Mesenchymal stem cell (in vitro differentiated cells and primary cell): Measurements from ENCODE around the gene UIMC1.

ENCODE experiments used
- DNase-seq: peaks from one replicate; pipeline ENCODE4 v3.0.0-alpha.2; 2013
- H2AFZ ChIP-seq: one replicate; pipeline ENCODE4 v1.6.1; 2013; ENCODE audit warnings: low read depth, mild to moderate bottlenecking, control low read depth, inconsistent platforms, low read length, moderate library complexity
- H2AK5ac ChIP-seq: 2 replicates; pipeline ENCODE4 v1.6.1; 2013; ENCODE audit warnings: low read length, moderate library complexity, mild to moderate bottlenecking, inconsistent platforms; ENCODE audit not compliant: severe bottlenecking
- H2BK120ac ChIP-seq: one replicate; pipeline ENCODE4 v1.6.1; 2013; ENCODE audit warnings: low read depth, mild to moderate bottlenecking, inconsistent platforms, low read length, moderate library complexity
- H2BK12ac ChIP-seq, 2 experiments: one replicate each; pipeline ENCODE4 v1.6.1; 2013; ENCODE audit warnings: inconsistent platforms in 2 of 2, low read length in 2 of 2, mild to moderate bottlenecking in 2 of 2, moderate library complexity in 2 of 2, control low read depth in 1 of 2
- H2BK15ac ChIP-seq: one replicate; pipeline ENCODE4 v1.6.1; 2013; ENCODE audit warnings: mild to moderate bottlenecking, low read depth, inconsistent platforms; ENCODE audit not compliant: poor library complexity, severe bottlenecking
- H2BK5ac ChIP-seq: 2 replicates; pipeline ENCODE4 v1.6.1; 2013; ENCODE audit warnings: low read depth, mild to moderate bottlenecking, low read length, control low read depth, inconsistent platforms; ENCODE audit not compliant: poor library complexity, severe bottlenecking
- H3K14ac ChIP-seq, 2 experiments: one replicate each; pipeline ENCODE4 v1.6.1; 2013; ENCODE audit warnings: inconsistent platforms in 2 of 2, low read length in 2 of 2, control low read depth in 1 of 2, mild to moderate bottlenecking in 1 of 2, moderate library complexity in 1 of 2
- H3K18ac ChIP-seq, 2 experiments: one replicate each; pipeline ENCODE4 v1.6.1; 2013; ENCODE audit warnings: inconsistent platforms in 2 of 2, low read length in 2 of 2, control low read depth in 1 of 2, low read depth in 1 of 2, mild to moderate bottlenecking in 1 of 2
- H3K23ac ChIP-seq, 2 experiments: one replicate each; pipeline ENCODE4 v1.6.1; 2013; ENCODE audit warnings: inconsistent platforms in 2 of 2, low read length in 2 of 2, mild to moderate bottlenecking in 2 of 2, moderate library complexity in 2 of 2, control low read depth in 1 of 2
- H3K27ac ChIP-seq: 2 replicates; pipeline ENCODE4 v1.5.1; 2013; ENCODE audit warnings: mild to moderate bottlenecking, moderate library complexity, low read length, control low read depth, inconsistent platforms; ENCODE audit not compliant: poor library complexity, severe bottlenecking
- H3K27me3 ChIP-seq, 2 experiments: 2 replicates each; pipeline versions ENCODE4 v1.6.1 to v1.7.0; 2013; ENCODE audit warnings: low read length in 2 of 2, mild to moderate bottlenecking in 2 of 2, moderate library complexity in 2 of 2, control low read depth in 1 of 2, inconsistent platforms in 1 of 2; ENCODE audit not compliant: control insufficient read depth in 1 of 2, insufficient read depth in 1 of 2
- H3K36me3 ChIP-seq, 2 experiments: 2 replicates each; pipeline versions ENCODE4 v1.6.1 to v1.7.0; 2013; ENCODE audit warnings: low read length in 2 of 2, control low read depth in 1 of 2, inconsistent platforms in 1 of 2, low read depth in 1 of 2, mild to moderate bottlenecking in 1 of 2; ENCODE audit not compliant: insufficient read depth in 2 of 2, control insufficient read depth in 1 of 2
- H3K4ac ChIP-seq, 2 experiments: one replicate each; pipeline ENCODE4 v1.6.1; 2013; ENCODE audit warnings: inconsistent platforms in 2 of 2, low read length in 2 of 2, mild to moderate bottlenecking in 2 of 2, moderate library complexity in 2 of 2, control low read depth in 1 of 2, low read depth in 1 of 2
- H3K4me1 ChIP-seq: 2 replicates; pipeline ENCODE4 v1.6.1; 2013; ENCODE audit warnings: low read depth, low read length, control low read depth; ENCODE audit not compliant: control insufficient read depth, insufficient read depth
- H3K4me2 ChIP-seq: 2 replicates; pipeline ENCODE4 v1.6.1; 2013; ENCODE audit warnings: low read length, mild to moderate bottlenecking, inconsistent platforms; ENCODE audit not compliant: poor library complexity, severe bottlenecking
- H3K4me3 ChIP-seq, 2 experiments: 2 replicates each; pipeline versions ENCODE4 v1.5.1 to v1.7.0; 2013; ENCODE audit warnings: low read length in 2 of 2, mild to moderate bottlenecking in 2 of 2, control low read depth in 1 of 2, low read depth in 1 of 2; ENCODE audit not compliant: insufficient read depth in 1 of 2
- H3K79me1 ChIP-seq: replicated peaks from 2 replicates; pipeline ENCODE4 v1.6.1; 2013; ENCODE audit warnings: mild to moderate bottlenecking, control low read depth, low read length, inconsistent platforms; ENCODE audit not compliant: poor library complexity, severe bottlenecking
- H3K9ac ChIP-seq: 2 replicates; pipeline ENCODE4 v1.7.0; 2013; ENCODE audit warnings: mild to moderate bottlenecking, low read length, moderate library complexity
- H3K9me3 ChIP-seq: 2 replicates; pipeline ENCODE4 v1.7.0; 2013; ENCODE audit warnings: mild to moderate bottlenecking, low read length; ENCODE audit not compliant: control insufficient read depth
- H4K8ac ChIP-seq: one replicate; pipeline ENCODE4 v1.6.1; 2013; ENCODE audit warnings: inconsistent platforms, mild to moderate bottlenecking, low read length, moderate library complexity
- H4K91ac ChIP-seq: one replicate; pipeline ENCODE4 v1.6.1; 2013; ENCODE audit warnings: mild to moderate bottlenecking, low read length, inconsistent platforms
- WGBS: methylation state at CpG from one replicate; pipeline ENCODE4 v1.1.7; 2013; ENCODE audit warnings: mixed read lengths; 5-methylcytosine and 5-hydroxymethylcytosine counted together

Gene UIMC1

DNA sequence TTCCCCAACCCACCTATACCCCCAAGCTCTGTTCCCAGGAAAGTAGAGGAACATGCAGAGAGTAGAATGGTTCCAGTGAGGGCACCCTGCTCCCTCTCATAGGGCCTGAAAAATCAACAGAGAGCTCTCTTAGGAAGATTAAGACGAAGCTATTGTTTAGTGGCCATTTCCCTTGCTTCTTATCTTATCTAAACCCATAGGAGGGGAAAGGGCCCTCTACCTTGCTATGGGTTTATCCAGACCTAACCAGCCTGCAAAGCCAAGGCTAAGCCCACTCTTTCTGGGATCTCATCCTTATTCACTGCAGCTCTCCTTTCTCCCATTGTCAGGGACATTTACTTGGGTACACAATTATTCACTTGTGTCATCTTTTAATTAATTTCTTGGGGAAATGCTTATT, 68.1 kb downstream of the UIMC1 start:
- no peak overlapping the region for H3K27ac ChIP-seq
- H3K18ac ChIP-seq = no peak overlapping the region
- no peak overlapping the region for H2BK5ac ChIP-seq
- no peak overlapping the region for H2BK12ac ChIP-seq
- no peak overlapping the region for H4K91ac ChIP-seq
- no peak overlapping the region for H2BK120ac ChIP-seq
- no peak overlapping the region for H3K4ac ChIP-seq
- no peak for DNase-seq
- H3K9ac ChIP-seq = no peak overlapping the region
- H2AFZ ChIP-seq = no peak overlapping the region
- no peak overlapping the region for H2AK5ac ChIP-seq
- no peak overlapping the region for H2BK15ac ChIP-seq
- H3K27me3 ChIP-seq = no peaks in the 10 kb centered on the region
- H3K23ac ChIP-seq = no peak overlapping the region
- H3K9me3 ChIP-seq = no peaks in the 10 kb centered on the region
- H3K4me1 ChIP-seq = no peaks in the 10 kb centered on the region
- 88% methylated on average over 1 of the region's 1 CpG for WGBS
- no peak overlapping the region for H4K8ac ChIP-seq
- no peak overlapping the region for H3K4me3 ChIP-seq
- peaks cover 20% of the 10 kb centered on the region for H3K79me1 ChIP-seq
- H3K4me2 ChIP-seq = no peak overlapping the region
- peaks cover 6 to 89% of the 10 kb centered on the region in 2 experiments for H3K36me3 ChIP-seq
- H3K14ac ChIP-seq = no peak overlapping the region

GRCh38 chr5:176935017-176935416, 71.6 kb downstream of the UIMC1 start:
- H3K4me2 ChIP-seq = no peak overlapping the region
- H3K9ac ChIP-seq = no peak overlapping the region
- H2AK5ac ChIP-seq = no peak overlapping the region
- WGBS = 100% methylated on average over 1 of the region's 1 CpG
- H3K18ac ChIP-seq = no peak overlapping the region
- H3K4me3 ChIP-seq = no peak overlapping the region
- no peak overlapping the region for H4K91ac ChIP-seq
- no peak overlapping the region for H3K14ac ChIP-seq
- no peak overlapping the region for H3K27ac ChIP-seq
- H2BK5ac ChIP-seq = no peak overlapping the region
- no peak overlapping the region for H4K8ac ChIP-seq
- no peak overlapping the region for H2BK120ac ChIP-seq
- no peaks in the 10 kb centered on the region for H3K4me1 ChIP-seq
- no peak for DNase-seq
- no peak overlapping the region for H3K23ac ChIP-seq
- peaks cover 30% of the 10 kb centered on the region for H3K79me1 ChIP-seq
- no peak overlapping the region for H2BK12ac ChIP-seq
- peaks cover 5 to 90% of the 10 kb centered on the region in 2 experiments for H3K36me3 ChIP-seq
- no peak overlapping the region for H2AFZ ChIP-seq
- no peak overlapping the region for H3K4ac ChIP-seq
- H2BK15ac ChIP-seq = no peak overlapping the region
- H3K27me3 ChIP-seq = no peaks in the 10 kb centered on the region
- no peaks in the 10 kb centered on the region for H3K9me3 ChIP-seq

GRCh38 chr5:176934309-176934930, 72.2 kb downstream of the UIMC1 start:
- H3K4ac ChIP-seq = no peak overlapping the region
- no peak overlapping the region for H2BK12ac ChIP-seq
- peaks cover 5 to 90% of the 10 kb centered on the region in 2 experiments for H3K36me3 ChIP-seq
- WGBS = over 99% methylated on average over 5 of the region's 7 CpGs
- H3K9ac ChIP-seq = no peak overlapping the region
- no peak overlapping the region for H3K27ac ChIP-seq
- H2AK5ac ChIP-seq = no peak overlapping the region
- peaks cover 25% of the 10 kb centered on the region for H3K79me1 ChIP-seq
- no peak overlapping the region for H2BK120ac ChIP-seq
- H2BK5ac ChIP-seq = no peak overlapping the region
- H3K4me2 ChIP-seq = no peak overlapping the region
- H3K14ac ChIP-seq = no peak overlapping the region
- no peaks in the 10 kb centered on the region for H3K4me1 ChIP-seq
- no peak overlapping the region for H3K23ac ChIP-seq
- DNase-seq = no peak
- H4K91ac ChIP-seq = no peak overlapping the region
- no peaks in the 10 kb centered on the region for H3K27me3 ChIP-seq
- H4K8ac ChIP-seq = no peak overlapping the region
- no peak overlapping the region for H2BK15ac ChIP-seq
- no peaks in the 10 kb centered on the region for H3K9me3 ChIP-seq
- no peak overlapping the region for H3K18ac ChIP-seq
- H3K4me3 ChIP-seq = no peak overlapping the region
- H2AFZ ChIP-seq = no peak overlapping the region

DNA sequence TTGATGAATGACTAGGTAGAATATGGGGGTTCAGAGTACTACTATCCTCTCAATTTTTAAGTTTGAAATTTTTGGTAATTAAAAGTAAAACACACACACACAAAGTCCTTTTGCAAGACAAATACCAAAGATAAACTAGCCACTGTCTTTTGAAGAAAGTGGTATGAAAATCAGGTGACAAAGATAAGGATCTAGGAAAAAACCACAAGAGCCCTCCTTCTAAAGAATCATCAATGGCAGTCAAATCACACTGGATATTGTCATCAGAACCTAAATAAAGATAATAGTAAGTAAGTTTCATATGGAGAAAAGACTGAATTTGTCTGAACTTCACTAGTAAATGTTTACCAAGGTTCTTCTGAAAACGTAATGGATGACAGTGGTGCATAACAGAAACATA, 76.9 kb downstream of the UIMC1 start:
- Histone ChIP-seq H4K91ac (no peak overlapping the region), H3K14ac (no peak overlapping the region), H3K18ac (no peak overlapping the region), H3K4me1 (no peaks in the 10 kb centered on the region), H2BK12ac (no peak overlapping the region), H3K4me2 (no peak overlapping the region), H3K9ac (no peak overlapping the region), H3K4me3 (no peak overlapping the region), H2BK15ac (no peak overlapping the region), H3K27me3 (no peaks in the 10 kb centered on the region), H3K79me1 (peaks cover 17% of the 10 kb centered on the region), H3K23ac (no peak overlapping the region), H3K9me3 (no peaks in the 10 kb centered on the region), H3K36me3 (peaks cover 5 to 59% of the 10 kb centered on the region in 2 experiments), H2AFZ (no peak overlapping the region), H2BK5ac (no peak overlapping the region), H2AK5ac (no peak overlapping the region), H3K27ac (no peak overlapping the region), H3K4ac (no peak overlapping the region), H4K8ac (no peak overlapping the region), H2BK120ac (no peak overlapping the region)
- no peak for DNase-seq
- WGBS = no CpG with 5 or more reads among the region's 1 CpG
